Fibroblast of lung (primary cell): Measurements from ENCODE around the gene KIF2B. TPM values are rescaled to one million over a fixed set of nuclear protein-coding genes. Genes with fewer than 3 reads are reported as not detected.
"Not testable (repeated sequence)": the region's sequence is repeated elsewhere in the genome, so short reads cannot be mapped to it uniquely, and the experiment has no call there.

Experiments
- DNase-seq, 2 donors: peaks; one replicate each; pipeline versions ENCODE4 v3.0.0 to v3.0.0-alpha.2; 2010; ENCODE audit warnings: low read depth in 2 of 2
- H2AFZ ChIP-seq: 2 replicates; pipeline ENCODE4 v1.5.1; 2012; ENCODE audit warnings: low read length, control low read depth, inconsistent platforms
- H3K27ac ChIP-seq: 2 replicates; pipeline ENCODE4 v1.5.1; 2011; ENCODE audit warnings: low read length, control low read depth; ENCODE audit not compliant: insufficient read depth
- H3K27me3 ChIP-seq: 2 replicates; pipeline ENCODE4 v1.5.1; 2011; ENCODE audit warnings: mild to moderate bottlenecking, low read length; ENCODE audit not compliant: control insufficient read depth, insufficient read depth
- H3K36me3 ChIP-seq: 2 replicates; pipeline ENCODE4 v1.5.1; 2011; ENCODE audit warnings: low read length; ENCODE audit not compliant: control insufficient read depth, insufficient read depth
- H3K4me1 ChIP-seq: 2 replicates; pipeline ENCODE4 v1.5.1; 2011; ENCODE audit warnings: low read length; ENCODE audit not compliant: control insufficient read depth, insufficient read depth; ENCODE audit errors: extremely low read depth
- H3K4me2 ChIP-seq: 2 replicates; pipeline ENCODE4 v1.5.1; 2011; ENCODE audit warnings: low read length, control low read depth; ENCODE audit not compliant: insufficient read depth; ENCODE audit errors: extremely low read depth
- H3K4me3 ChIP-seq, 4 experiments: fragments of 200-600 bp in 1 of 4; sonication (generic) in 1 of 4; replicated peaks in 1 of 4; 2 replicates each; pipeline ENCODE4 v1.5.1; 2011 to 2016; ENCODE audit warnings: low read length in 4 of 4, low read depth in 3 of 4, mild to moderate bottlenecking in 3 of 4, control low read depth in 2 of 4, inconsistent platforms in 1 of 4, mixed read lengths in 1 of 4; ENCODE audit not compliant: insufficient read depth in 1 of 4; ENCODE audit errors: control extremely low read depth in 1 of 4
- H3K79me2 ChIP-seq: 2 replicates; pipeline ENCODE4 v1.5.1; 2012; ENCODE audit warnings: mild to moderate bottlenecking, low read length, inconsistent platforms; ENCODE audit not compliant: control insufficient read depth, insufficient read depth
- H3K9ac ChIP-seq: 2 replicates; pipeline ENCODE4 v1.5.1; 2011; ENCODE audit warnings: mild to moderate bottlenecking, low read length, control low read depth; ENCODE audit not compliant: insufficient read depth
- H3K9me3 ChIP-seq: 2 replicates; pipeline ENCODE4 v1.5.1; 2012; ENCODE audit warnings: low read depth, low read length; ENCODE audit not compliant: control insufficient read depth, insufficient read depth
- H4K20me1 ChIP-seq: 2 replicates; pipeline ENCODE4 v1.5.1; 2011; ENCODE audit warnings: low read length; ENCODE audit not compliant: control insufficient read depth, insufficient read depth; ENCODE audit errors: extremely low read depth
- CTCF ChIP-seq, 2 donors: IDR thresholded peaks in 1 of 2; conservative IDR thresholded peaks in 1 of 2; 1 replicate in 1 of 2; 2 replicates in 1 of 2; pipeline ENCODE4 v1.5.1; 2011 to 2012; ENCODE audit warnings: low read length in 2 of 2, control low read depth in 1 of 2, inconsistent platforms in 1 of 2, low read depth in 1 of 2, mild to moderate bottlenecking in 1 of 2
- EZH2 ChIP-seq: IDR thresholded peaks from 2 replicates; pipeline ENCODE4 v1.5.1; 2012; ENCODE audit warnings: low read length, control low read depth, mild to moderate bottlenecking; ENCODE audit errors: missing control alignments
- polyA plus RNA-seq, 2 donors: library from polyadenylated mRNA; depleted of rRNA in 1 of 2; stranded (reverse) in 1 of 2; unstranded in 1 of 2; fragments of >200 nt; gene quantifications; 2 replicates each; pipeline ENCODE4 v1.2.1, GENCODE V29; 2011 to 2012; ENCODE audit warnings: missing spikeins in 1 of 2
- total RNA-seq: library from RNA; depleted of rRNA; stranded (reverse); fragments of >200 nt; gene quantifications from 2 replicates; pipeline ENCODE4 v1.2.1, GENCODE V29; 2014

KIF2B gene
- total and polyA plus RNA-seq, 2 donors (not counting 1 experiment from before 2014, with no cell fraction given), result not detected

GRCh38 chr17:53818929-53819328 is 3.8 kb upstream of the KIF2B start:
- Histone ChIP-seq H3K36me3 (no peaks in the 10 kb centered on the region), H4K20me1 (no peaks in the 10 kb centered on the region), H3K9ac (no peak overlapping the region), H3K4me2 (no peak overlapping the region), H3K79me2 (no peaks in the 10 kb centered on the region), H3K27me3 (no peaks in the 10 kb centered on the region), H3K27ac (no peak overlapping the region), H3K4me3 (no peak overlapping the region), H3K9me3 (no peaks in the 10 kb centered on the region), H3K4me1 (no peaks in the 10 kb centered on the region), H2AFZ (no peak overlapping the region)
- TF ChIP-seq EZH2 (no peak), CTCF (conservative IDR thresholded peaks at IDR 0.05 in 1 of 2, IDR thresholded peaks at IDR 0.05 in 1 of 2; ENCODE audit: low read depth in 1 of 2, low read length in 2 of 2) (no peak)
- no peak for DNase-seq

- H3K27ac ChIP-seq, result no peak overlapping the region
- no peaks in the 10 kb centered on the region for H3K79me2 ChIP-seq
- H3K9ac ChIP-seq, result no peak overlapping the region
- DNase-seq, result no peak
- TF ChIP-seq EZH2, result no peak
- no peak for TF ChIP-seq CTCF (conservative IDR thresholded peaks at IDR 0.05 in 1 of 2, IDR thresholded peaks at IDR 0.05 in 1 of 2; ENCODE audit: low read depth in 1 of 2, low read length in 2 of 2)
- H4K20me1 ChIP-seq, result no peaks in the 10 kb centered on the region
- no peaks in the 10 kb centered on the region for H3K27me3 ChIP-seq
- H3K4me1 ChIP-seq, result no peaks in the 10 kb centered on the region
- no peaks in the 10 kb centered on the region for H3K9me3 ChIP-seq
- no peak overlapping the region for H3K4me3 ChIP-seq
- no peak overlapping the region for H3K4me2 ChIP-seq
- no peaks in the 10 kb centered on the region for H3K36me3 ChIP-seq
- H2AFZ ChIP-seq, result no peak overlapping the region
These were observed 2.8 kb upstream of the KIF2B start for GRCh38 chr17:53819956-53820355.

- H3K4me1 ChIP-seq, result no peaks in the 10 kb centered on the region
- no peaks in the 10 kb centered on the region for H3K9me3 ChIP-seq
- no peak overlapping the region for H3K4me2 ChIP-seq
- H3K4me3 ChIP-seq, result no peak overlapping the region
- no peak overlapping the region for H2AFZ ChIP-seq
- no peaks in the 10 kb centered on the region for H3K79me2 ChIP-seq
- H3K9ac ChIP-seq, result no peak overlapping the region
- no peaks in the 10 kb centered on the region for H4K20me1 ChIP-seq
- TF ChIP-seq CTCF (conservative IDR thresholded peaks at IDR 0.05 in 1 of 2, IDR thresholded peaks at IDR 0.05 in 1 of 2; ENCODE audit: low read depth in 1 of 2, low read length in 2 of 2) (no peak), EZH2 (no peak)
- H3K36me3 ChIP-seq, result no peaks in the 10 kb centered on the region
- no peak for DNase-seq
- no peak overlapping the region for H3K27ac ChIP-seq
- H3K27me3 ChIP-seq, result no peaks in the 10 kb centered on the region
These were observed 769 bp downstream of the KIF2B start for GRCh38 chr17:53823341-53824050.

GRCh38 chr17:53834771-53835170 is 12.0 kb downstream of the KIF2B start:
- not testable (repeated sequence) for H3K9me3 ChIP-seq, H3K36me3 ChIP-seq, H3K79me2 ChIP-seq, H3K4me3 ChIP-seq, H3K9ac ChIP-seq, DNase-seq, H3K27me3 ChIP-seq, H3K4me1 ChIP-seq, H4K20me1 ChIP-seq, H3K4me2 ChIP-seq, H2AFZ ChIP-seq, H3K27ac ChIP-seq
